Adrenal gland (tissue), 12 donors: ENCODE measurements around the gene TCN2. TPM values are rescaled to one million over a fixed set of nuclear protein-coding genes. Genes with fewer than 3 reads are reported as not detected.

Experiments used
- DNase-seq, 7 donors: peaks; one replicate each; pipeline ENCODE4 v3.0.0-alpha.2; 2019 to 2020
- H3K27ac ChIP-seq, 5 donors: fragments of 200-600 bp; sonication (generic) in 4 of 5; 1 replicate in 3 of 5; 2 replicates in 2 of 5; pipeline versions ENCODE4 v1.5.1 to v1.8.0; 2016 to 2020; ENCODE audit warnings: mild to moderate bottlenecking in 1 of 5
- H3K27me3 ChIP-seq: fragments of 200-600 bp; 2 replicates; pipeline ENCODE4 v1.8.0; 2021
- H3K36me3 ChIP-seq, 2 donors: fragments of 200-600 bp; replicated peaks in 1 of 2; 1 replicate in 1 of 2; 2 replicates in 1 of 2; pipeline versions ENCODE4 v1.5.1 to v1.8.0; 2018 to 2022
- H3K4me1 ChIP-seq, 2 donors: fragments of 200-600 bp; replicated peaks in 1 of 2; 1 replicate in 1 of 2; 2 replicates in 1 of 2; pipeline versions ENCODE4 v1.5.1 to v1.8.0; 2018 to 2021
- H3K4me3 ChIP-seq, 4 donors: fragments of 200-600 bp; sonication (generic) in 3 of 4; one replicate each; pipeline ENCODE4 v1.5.1; 2016 to 2018
- H3K9me3 ChIP-seq, 3 donors: fragments of 200-600 bp; sonication (generic) in 1 of 3; replicated peaks in 1 of 3; 1 replicate in 2 of 3; 2 replicates in 1 of 3; pipeline versions ENCODE4 v1.5.1 to v1.8.0; 2016 to 2021
- POLR2A ChIP-seq, 2 donors: fragments of 450-650 bp; IDR thresholded peaks; one replicate each; pipeline ENCODE4 v1.6.1; 2017; ENCODE audit warnings: antibody characterized with exemption in 2 of 2, mild to moderate bottlenecking in 2 of 2, moderate library complexity in 1 of 2
- WGBS, 4 donors: extraction: QIAGEN DNeasy Blood & Tissue Kit in 2 of 4; methylation state at CpG; one replicate each; pipeline versions ENCODE4 v1.1.5 to v1.1.7; 2013 to 2017; 5-methylcytosine and 5-hydroxymethylcytosine counted together
- intact Hi-C, 2 donors: fragments of 100-400 bp; cut with DNase I; formaldehyde crosslinking; loops; one replicate each; pipeline versions ENCODE4 v1.14.1 to v1.15.0; 2022 to 2023
- polyA plus RNA-seq, 3 donors: library from polyadenylated mRNA; stranded (reverse); fragments of 200-250 nt in 2 of 3; fragments of 350-450 nt in 1 of 3; fragmentation: Illumina TruSeq in 1 of 3; extraction: RNeasy Lipid Tissue Mini Kit (QIAGEN cat#74804) in 1 of 3; gene quantifications; one replicate each; pipeline ENCODE4 v1.2.3, GENCODE V29; 2013 to 2014
- total RNA-seq, 9 donors: library from RNA; depleted of rRNA in 4 of 9; stranded (reverse); fragments of >200 nt in 4 of 9; fragments of 120-200 nt in 1 of 9; fragmentation: NEBNext Ultra II Directional in 1 of 9; extraction: Animal tissue kit (Norgen Biotek cat#: 25700) in 1 of 9; gene quantifications; one replicate each; pipeline versions ENCODE4 v1.1.0 to v1.2.4, GENCODE V29; 2013 to 2023
- TF ChIP-seq, protein P1 (sequence below), 6 experiments: fragments of 450-650 bp in 4 of 6; fragments of 200-600 bp in 2 of 6; sonication (generic) in 1 of 6; IDR thresholded peaks; 1 replicate in 5 of 6; 2 replicates in 1 of 6; pipeline versions ENCODE4 v1.5.1 to v1.8.0; 2016 to 2021; ENCODE audit warnings: antibody characterized with exemption in 6 of 6, mild to moderate bottlenecking in 2 of 6, moderate library complexity in 1 of 6
- donor health status: healthy with polysubstance abuse.
- donor health status: Bipolar disorder and iron deficiency.
- donor health status: DM: yes; HTN: yes; CAD: no.
- donor health status: DM: no; HTN: no; CAD: no.
- donor health status: DM: no; HTN: no; CAD: no.
- donor health status: DM: yes; HTN: yes; CAD: no.

The TCN2 gene
- total and polyA plus RNA-seq, 12 donors = 12.8 to 108 (median 49.9) TPM

DNA sequence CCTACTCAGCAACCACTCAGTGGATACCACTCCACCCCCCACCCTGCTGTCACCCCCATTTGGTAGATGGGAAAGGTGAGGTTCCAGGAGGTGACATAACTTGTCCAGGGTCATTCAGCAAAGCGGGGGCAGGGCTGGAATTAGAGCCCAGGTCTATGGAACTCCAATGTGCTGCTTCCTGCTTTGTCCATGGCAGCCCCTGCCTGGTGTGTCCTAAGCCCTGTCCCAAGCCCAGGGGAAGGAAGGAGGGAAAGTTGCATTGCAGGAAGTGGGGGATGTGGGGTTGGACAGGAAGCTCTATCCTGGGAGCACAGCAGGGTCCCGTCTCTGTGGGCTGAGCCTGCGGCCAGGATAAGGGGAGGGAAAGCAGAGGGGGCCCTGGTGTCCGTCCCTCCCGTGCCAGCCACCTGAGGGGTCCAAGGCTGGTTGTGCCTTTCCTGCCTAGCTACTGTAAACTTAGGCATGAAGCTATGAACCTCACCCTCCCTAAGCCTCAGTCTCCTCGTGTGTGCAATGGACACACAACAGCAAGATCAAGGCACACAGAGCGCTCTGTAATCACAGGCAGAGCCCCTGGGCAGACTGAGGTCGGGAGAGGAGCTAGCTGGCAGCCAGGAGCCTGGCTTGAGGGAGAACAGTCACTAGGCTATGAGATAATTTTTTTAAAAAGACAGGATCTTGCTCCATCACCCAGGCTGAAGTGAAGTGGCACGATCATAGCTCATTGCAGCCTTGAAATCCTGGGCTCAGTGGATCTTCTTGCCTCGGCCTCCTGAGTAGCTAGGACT, 45.4 kb upstream of the TCN2 start:
- Histone ChIP-seq H3K4me3 (no peak overlapping the region), H3K27ac (no peak overlapping the region), H3K36me3 (no peaks in the 10 kb centered on the region), H3K9me3 (no peaks in the 10 kb centered on the region), H3K27me3 (peaks cover 6% of the 10 kb centered on the region), H3K4me1 (no peaks in the 10 kb centered on the region)
- TF ChIP-seq, protein P1, sequence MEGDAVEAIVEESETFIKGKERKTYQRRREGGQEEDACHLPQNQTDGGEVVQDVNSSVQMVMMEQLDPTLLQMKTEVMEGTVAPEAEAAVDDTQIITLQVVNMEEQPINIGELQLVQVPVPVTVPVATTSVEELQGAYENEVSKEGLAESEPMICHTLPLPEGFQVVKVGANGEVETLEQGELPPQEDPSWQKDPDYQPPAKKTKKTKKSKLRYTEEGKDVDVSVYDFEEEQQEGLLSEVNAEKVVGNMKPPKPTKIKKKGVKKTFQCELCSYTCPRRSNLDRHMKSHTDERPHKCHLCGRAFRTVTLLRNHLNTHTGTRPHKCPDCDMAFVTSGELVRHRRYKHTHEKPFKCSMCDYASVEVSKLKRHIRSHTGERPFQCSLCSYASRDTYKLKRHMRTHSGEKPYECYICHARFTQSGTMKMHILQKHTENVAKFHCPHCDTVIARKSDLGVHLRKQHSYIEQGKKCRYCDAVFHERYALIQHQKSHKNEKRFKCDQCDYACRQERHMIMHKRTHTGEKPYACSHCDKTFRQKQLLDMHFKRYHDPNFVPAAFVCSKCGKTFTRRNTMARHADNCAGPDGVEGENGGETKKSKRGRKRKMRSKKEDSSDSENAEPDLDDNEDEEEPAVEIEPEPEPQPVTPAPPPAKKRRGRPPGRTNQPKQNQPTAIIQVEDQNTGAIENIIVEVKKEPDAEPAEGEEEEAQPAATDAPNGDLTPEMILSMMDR (IDR thresholded peaks at IDR 0.05) = no peak
- TF ChIP-seq POLR2A (IDR thresholded peaks at IDR 0.05) = no peak
- no peak for DNase-seq
- intact Hi-C loops = no loop called here
- 58 to 67% (median 63%) methylated on average over 6 to 10 of the region's 10 CpGs for WGBS, 4 donors

DNA sequence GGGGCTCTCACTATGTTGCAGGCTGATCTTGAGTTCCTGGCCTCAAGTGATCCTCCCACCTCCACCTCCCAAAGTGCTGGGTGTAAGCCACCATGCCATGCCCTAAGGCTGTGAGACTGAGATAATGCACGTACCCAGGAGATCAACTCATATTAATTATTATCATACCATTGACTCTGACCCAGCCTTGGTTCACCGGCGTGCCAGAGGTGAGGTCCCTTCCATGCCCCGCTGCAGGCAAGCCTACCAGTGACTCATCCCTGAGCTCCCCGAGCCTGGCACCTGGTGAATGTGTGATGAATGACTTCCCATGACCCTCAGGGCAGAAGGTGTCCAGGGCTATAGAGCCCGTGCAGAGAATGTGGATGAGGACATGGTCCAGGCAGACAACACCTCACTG, 44.6 kb upstream of the TCN2 start:
- no peak for TF ChIP-seq POLR2A (IDR thresholded peaks at IDR 0.05)
- TF ChIP-seq, protein P1 (IDR thresholded peaks at IDR 0.05) = no peak
- WGBS, 4 donors = 24 to 54% (median 49%) methylated on average over 2 to 6 of the region's 6 CpGs

GRCh38 chr22:30564045-30564760, 42.8 kb upstream of the TCN2 start:
- intact Hi-C loops = no loop called here
- Histone ChIP-seq H3K4me1 (no peaks in the 10 kb centered on the region), H3K9me3 (no peaks in the 10 kb centered on the region), H3K27me3 (peaks cover 6% of the 10 kb centered on the region), H3K4me3 (no peak overlapping the region), H3K36me3 (no peaks in the 10 kb centered on the region), H3K27ac (no peak overlapping the region)
- TF ChIP-seq POLR2A (IDR thresholded peaks at IDR 0.05) = no peak
- TF ChIP-seq, protein P1 (IDR thresholded peaks at IDR 0.05) = no peak
- WGBS, 4 donors = 62 to 75% (median 71%) methylated on average over 6 to 8 of the region's 8 CpGs
- no peak for DNase-seq

More for the DNA sequence above, 44.6 kb upstream of the TCN2 start:
- Histone ChIP-seq H3K27me3 (peaks cover 6% of the 10 kb centered on the region), H3K27ac (no peak overlapping the region), H3K36me3 (no peaks in the 10 kb centered on the region), H3K4me1 (no peaks in the 10 kb centered on the region), H3K9me3 (no peaks in the 10 kb centered on the region), H3K4me3 (no peak overlapping the region)
- intact Hi-C loops = no loop called here
- no peak for DNase-seq

DNA sequence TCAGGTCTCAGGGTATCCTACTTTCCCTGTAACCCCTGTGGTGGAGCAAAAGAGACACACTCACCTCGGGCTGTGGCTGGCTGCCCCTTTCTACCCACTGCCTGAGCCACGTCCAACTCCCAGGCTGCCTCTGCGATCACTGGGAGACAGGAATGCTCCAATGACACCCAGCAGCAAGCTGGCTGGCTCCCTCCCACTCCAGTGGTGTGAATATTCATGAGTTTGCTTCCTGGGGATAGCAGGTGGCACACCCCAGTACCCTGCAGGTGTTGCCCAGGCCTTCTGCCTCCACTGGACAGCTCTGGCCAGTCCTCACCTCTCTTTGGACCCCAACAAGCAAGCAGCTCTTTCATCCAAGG, 42.2 kb upstream of the TCN2 start:
- intact Hi-C loops = no loop called here

More for the DNA sequence above, 42.2 kb upstream of the TCN2 start:
- TF ChIP-seq POLR2A (IDR thresholded peaks at IDR 0.05) = no peak
- TF ChIP-seq, protein P1 (IDR thresholded peaks at IDR 0.05) = no peak
- H3K4me1 ChIP-seq = no peaks in the 10 kb centered on the region
- H3K36me3 ChIP-seq = no peaks in the 10 kb centered on the region
- no peak overlapping the region for H3K4me3 ChIP-seq
- no peaks in the 10 kb centered on the region for H3K9me3 ChIP-seq
- peaks cover 6% of the 10 kb centered on the region for H3K27me3 ChIP-seq
- H3K27ac ChIP-seq = no peak overlapping the region
- no peak for DNase-seq
- WGBS, 4 donors = 17 to 59% (median 40%) methylated on average over 1 to 3 of the region's 3 CpGs; no CpG with 5 or more reads in 1 of the 4 donors
